Kidney (tissue), 14 donors: Measurements from ENCODE around the gene SIGLEC8. TPM values are rescaled to one million over a fixed set of nuclear protein-coding genes. Genes with fewer than 3 reads are reported as not detected.

ENCODE experiments used
- DNase-seq, 5 donors: peaks; one replicate each; pipeline ENCODE4 v3.0.0-alpha.2; 2013 to 2020
- FAIRE-seq: peaks from 2 replicates; lab custom pipeline; 2012; peaks lifted over from hg19 to GRCh38; lab: Jason Lieb, UNC
- H3K27ac ChIP-seq, 2 donors: one replicate each; pipeline ENCODE4 v1.7.0; 2013; ENCODE audit warnings: low read depth in 2 of 2, low read length in 2 of 2, inconsistent platforms in 1 of 2
- H3K27me3 ChIP-seq: one replicate; pipeline ENCODE4 v1.7.1; 2013; ENCODE audit warnings: low read length, inconsistent platforms; ENCODE audit not compliant: control insufficient read depth, insufficient read depth
- H3K36me3 ChIP-seq, 3 donors: one replicate each; pipeline versions ENCODE4 v1.7.0 to v1.7.1; 2013; ENCODE audit warnings: low read length in 3 of 3, control low read depth in 1 of 3, inconsistent platforms in 1 of 3; ENCODE audit not compliant: insufficient read depth in 3 of 3, control insufficient read depth in 2 of 3
- H3K4me1 ChIP-seq, 3 donors: one replicate each; pipeline versions ENCODE4 v1.7.0 to v1.7.1; 2013; ENCODE audit warnings: low read length in 3 of 3, inconsistent platforms in 1 of 3, low read depth in 1 of 3; ENCODE audit not compliant: control insufficient read depth in 2 of 3, insufficient read depth in 2 of 3
- H3K4me3 ChIP-seq, 3 donors: one replicate each; pipeline versions ENCODE4 v1.7.0 to v1.8.1; 2013; ENCODE audit warnings: low read length in 3 of 3, control low read depth in 1 of 3, inconsistent platforms in 1 of 3
- H3K9ac ChIP-seq, 3 donors: one replicate each; pipeline versions ENCODE4 v1.7.0 to v1.7.1; 2013; ENCODE audit warnings: low read length in 3 of 3, control low read depth in 1 of 3, inconsistent platforms in 1 of 3
- H3K9me3 ChIP-seq, 3 donors: one replicate each; pipeline versions ENCODE4 v1.7.0 to v1.7.1; 2013; ENCODE audit warnings: low read length in 3 of 3, control low read depth in 1 of 3, inconsistent platforms in 1 of 3; ENCODE audit not compliant: control insufficient read depth in 2 of 3, insufficient read depth in 1 of 3
- intact Hi-C: fragments of 100-400 bp; cut with DNase I; formaldehyde crosslinking; loops from one replicate; pipeline ENCODE4 v1.11.1; 2022
- polyA plus RNA-seq: library from polyadenylated mRNA; stranded (reverse); fragments of 350-450 nt; fragmentation: Illumina TruSeq; extraction: RNeasy Lipid Tissue Mini Kit (QIAGEN cat#74804); gene quantifications from one replicate; pipeline ENCODE4 v1.2.3, GENCODE V29; 2014; ENCODE audit warnings: low read depth, low replicate concordance; ENCODE audit not compliant: insufficient read depth
- total RNA-seq: library from RNA; stranded (reverse); fragmentation: NEBNext Ultra II Directional; extraction: Animal tissue kit (Norgen Biotek cat#: 25700); gene quantifications from one replicate; pipeline ENCODE4 v1.2.1, GENCODE V29; 2021
- TF ChIP-seq, protein P1 (sequence below): IDR thresholded peaks from 3 replicates; pipeline ENCODE4 v1.5.1; 2012; ENCODE audit warnings: mild to moderate bottlenecking, moderate library complexity, borderline replicate concordance; ENCODE audit not compliant: insufficient read depth; ENCODE audit errors: extremely low read depth
- donor health status: control.
- donor health status: control.
- donor health status: control.
- donor health status: control.
- donor health status: control.
- donor health status: DM: yes; HTN: yes; CAD: no.
- donor health status: Normal renal cell carcinoma (clear cell type).

SIGLEC8 gene
- total and polyA plus RNA-seq, 2 donors from 2014 or later = 1.8 TPM; not detected in 1

DNA sequence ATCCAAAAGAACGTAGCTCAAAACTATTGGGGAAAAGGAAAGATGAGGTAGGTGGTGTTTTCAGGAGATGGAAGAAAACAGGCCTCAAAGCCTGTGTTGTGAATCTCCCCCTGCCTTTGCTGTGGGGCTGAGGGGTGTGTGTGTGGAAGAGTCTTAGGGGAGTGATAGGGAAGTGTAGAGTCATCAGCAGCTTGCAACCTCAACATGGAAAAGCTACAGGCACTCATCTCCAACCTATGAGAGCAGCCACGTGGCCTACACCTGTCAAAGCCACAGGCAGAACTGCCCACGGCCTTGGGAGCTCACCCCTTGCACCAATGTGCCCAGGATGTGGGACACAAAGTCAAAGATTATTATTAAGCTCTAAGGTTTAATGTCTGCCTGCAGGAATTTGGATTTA is 47.6 kb upstream of the SIGLEC8 start:
- Histone ChIP-seq H3K9ac (no peak overlapping the region), H3K4me3 (no peak overlapping the region), H3K27ac (no peak overlapping the region), H3K4me1 (no peaks in the 10 kb centered on the region), H3K36me3 (no peaks in the 10 kb centered on the region), H3K27me3 (no peaks in the 10 kb centered on the region), H3K9me3 (no peaks in the 10 kb centered on the region)
- TF ChIP-seq, protein P1, sequence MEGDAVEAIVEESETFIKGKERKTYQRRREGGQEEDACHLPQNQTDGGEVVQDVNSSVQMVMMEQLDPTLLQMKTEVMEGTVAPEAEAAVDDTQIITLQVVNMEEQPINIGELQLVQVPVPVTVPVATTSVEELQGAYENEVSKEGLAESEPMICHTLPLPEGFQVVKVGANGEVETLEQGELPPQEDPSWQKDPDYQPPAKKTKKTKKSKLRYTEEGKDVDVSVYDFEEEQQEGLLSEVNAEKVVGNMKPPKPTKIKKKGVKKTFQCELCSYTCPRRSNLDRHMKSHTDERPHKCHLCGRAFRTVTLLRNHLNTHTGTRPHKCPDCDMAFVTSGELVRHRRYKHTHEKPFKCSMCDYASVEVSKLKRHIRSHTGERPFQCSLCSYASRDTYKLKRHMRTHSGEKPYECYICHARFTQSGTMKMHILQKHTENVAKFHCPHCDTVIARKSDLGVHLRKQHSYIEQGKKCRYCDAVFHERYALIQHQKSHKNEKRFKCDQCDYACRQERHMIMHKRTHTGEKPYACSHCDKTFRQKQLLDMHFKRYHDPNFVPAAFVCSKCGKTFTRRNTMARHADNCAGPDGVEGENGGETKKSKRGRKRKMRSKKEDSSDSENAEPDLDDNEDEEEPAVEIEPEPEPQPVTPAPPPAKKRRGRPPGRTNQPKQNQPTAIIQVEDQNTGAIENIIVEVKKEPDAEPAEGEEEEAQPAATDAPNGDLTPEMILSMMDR = no peak
- FAIRE-seq (no peak), DNase-seq (no peak)
- intact Hi-C loops = no loop called here

DNA sequence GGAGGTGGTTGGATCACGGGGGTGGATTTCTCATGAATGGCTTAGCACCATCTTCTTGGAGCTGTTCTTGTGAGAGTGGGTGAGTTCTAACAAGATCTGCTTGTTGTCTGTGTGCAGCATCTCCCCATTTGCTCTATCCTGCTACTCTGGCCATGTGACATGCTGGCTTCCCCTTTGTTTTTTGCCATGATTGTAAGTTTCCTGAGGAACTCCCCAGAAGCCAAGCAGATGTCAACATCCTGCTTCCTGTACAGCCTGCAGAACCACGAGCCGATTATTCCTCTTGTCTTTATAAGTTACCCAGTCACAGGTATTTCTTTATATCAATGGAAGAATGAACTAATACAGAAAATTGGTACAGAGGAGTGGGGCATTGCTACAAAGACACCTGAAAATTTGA is 45.6 kb upstream of the SIGLEC8 start:
- TF ChIP-seq, protein P1 = no peak
- FAIRE-seq = no peak

DNA sequence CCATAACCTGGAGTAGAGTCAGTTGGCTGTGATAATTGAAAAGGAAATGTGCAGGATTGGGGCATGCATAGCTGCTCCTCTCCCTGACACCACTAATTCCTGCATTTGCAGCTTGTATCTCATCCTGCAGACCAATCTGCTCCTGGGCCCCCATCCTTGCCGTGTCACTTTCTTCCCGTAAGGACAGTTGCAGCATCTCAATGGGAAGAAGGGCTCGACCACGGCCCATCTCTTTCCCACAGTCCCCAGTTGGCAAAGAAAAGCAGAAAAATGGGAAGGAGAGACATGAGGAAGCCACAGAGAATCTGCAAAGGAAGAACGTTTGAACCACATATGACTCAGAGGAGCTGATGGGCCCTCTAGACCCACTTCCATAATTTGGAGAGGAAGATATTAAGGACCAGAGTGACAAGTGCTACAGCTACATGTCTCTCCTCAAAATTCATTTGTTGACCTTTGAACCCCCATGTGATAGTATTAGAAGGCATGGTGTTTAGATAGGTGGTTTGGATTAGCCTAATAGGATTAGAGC is 45.1 kb upstream of the SIGLEC8 start:
- intact Hi-C loops = no loop called here
- Histone ChIP-seq H3K9me3 (no peaks in the 10 kb centered on the region), H3K27ac (no peak overlapping the region), H3K4me3 (no peak overlapping the region), H3K9ac (no peak overlapping the region), H3K36me3 (no peaks in the 10 kb centered on the region), H3K27me3 (no peaks in the 10 kb centered on the region), H3K4me1 (no peaks in the 10 kb centered on the region)
- DNase-seq (no peak), FAIRE-seq (no peak)
- TF ChIP-seq, protein P1 = no peak

More for the DNA sequence above, 45.6 kb upstream of the SIGLEC8 start:
- no peak overlapping the region for H3K27ac ChIP-seq
- no peaks in the 10 kb centered on the region for H3K4me1 ChIP-seq
- no peaks in the 10 kb centered on the region for H3K9me3 ChIP-seq
- intact Hi-C loops = no loop called here
- no peak for DNase-seq
- no peaks in the 10 kb centered on the region for H3K27me3 ChIP-seq
- H3K36me3 ChIP-seq = no peaks in the 10 kb centered on the region
- H3K4me3 ChIP-seq = no peak overlapping the region
- no peak overlapping the region for H3K9ac ChIP-seq
